Stimulated activated naive CD4-positive, alpha-beta T cell (primary cell): ENCODE data around the gene CDK5RAP2.
"Not testable (repeated sequence)": the region's sequence is repeated elsewhere in the genome, so short reads cannot be mapped to it uniquely, and the experiment has no call there.

Source experiments
- DNase-seq, 6 experiments: peaks; one replicate each; lab custom pipeline; 2025; lab: John Stamatoyannopoulos, UW

Gene CDK5RAP2

DNA sequence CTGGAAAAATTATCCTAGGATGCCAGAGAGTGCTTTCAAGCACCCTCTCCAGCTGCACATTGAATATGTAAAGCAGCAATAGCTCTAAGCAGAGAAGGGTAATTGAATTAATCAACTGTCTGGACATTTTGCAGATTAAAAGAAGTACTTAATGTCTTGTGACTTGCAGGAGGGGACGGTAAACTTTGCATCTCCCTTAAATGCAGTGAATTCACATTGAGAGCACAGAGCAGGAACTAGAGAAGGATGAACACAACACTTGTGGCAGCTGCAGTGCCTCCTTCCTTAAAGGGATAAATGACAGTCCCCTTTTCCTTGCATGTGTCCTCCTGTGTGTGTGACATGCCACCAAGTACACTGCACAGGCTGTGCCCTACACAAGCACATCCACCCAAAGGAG lies 7.4 kb upstream of the CDK5RAP2 start:
- DNase-seq = no peak

DNA sequence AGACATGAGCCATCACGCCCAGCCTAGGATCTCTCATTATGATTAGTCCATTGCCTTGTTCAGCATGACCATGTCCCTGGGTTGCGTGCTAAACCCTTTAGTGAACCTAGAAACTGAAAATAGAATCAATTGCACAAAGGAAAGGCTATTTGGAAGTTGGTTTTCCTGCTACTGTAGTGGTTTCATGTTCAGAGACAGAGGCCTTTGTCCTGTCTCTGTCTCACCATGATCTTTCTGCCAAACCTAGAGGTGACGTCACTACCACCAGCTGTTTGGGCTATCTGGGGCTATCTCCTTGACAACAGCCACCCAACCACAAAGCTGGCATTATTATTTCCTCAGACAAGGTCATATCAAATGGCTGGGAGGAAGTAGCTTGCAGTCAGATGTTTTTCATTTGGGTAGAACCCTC lies 4.0 kb upstream of the CDK5RAP2 start:
- no peak for DNase-seq

DNA sequence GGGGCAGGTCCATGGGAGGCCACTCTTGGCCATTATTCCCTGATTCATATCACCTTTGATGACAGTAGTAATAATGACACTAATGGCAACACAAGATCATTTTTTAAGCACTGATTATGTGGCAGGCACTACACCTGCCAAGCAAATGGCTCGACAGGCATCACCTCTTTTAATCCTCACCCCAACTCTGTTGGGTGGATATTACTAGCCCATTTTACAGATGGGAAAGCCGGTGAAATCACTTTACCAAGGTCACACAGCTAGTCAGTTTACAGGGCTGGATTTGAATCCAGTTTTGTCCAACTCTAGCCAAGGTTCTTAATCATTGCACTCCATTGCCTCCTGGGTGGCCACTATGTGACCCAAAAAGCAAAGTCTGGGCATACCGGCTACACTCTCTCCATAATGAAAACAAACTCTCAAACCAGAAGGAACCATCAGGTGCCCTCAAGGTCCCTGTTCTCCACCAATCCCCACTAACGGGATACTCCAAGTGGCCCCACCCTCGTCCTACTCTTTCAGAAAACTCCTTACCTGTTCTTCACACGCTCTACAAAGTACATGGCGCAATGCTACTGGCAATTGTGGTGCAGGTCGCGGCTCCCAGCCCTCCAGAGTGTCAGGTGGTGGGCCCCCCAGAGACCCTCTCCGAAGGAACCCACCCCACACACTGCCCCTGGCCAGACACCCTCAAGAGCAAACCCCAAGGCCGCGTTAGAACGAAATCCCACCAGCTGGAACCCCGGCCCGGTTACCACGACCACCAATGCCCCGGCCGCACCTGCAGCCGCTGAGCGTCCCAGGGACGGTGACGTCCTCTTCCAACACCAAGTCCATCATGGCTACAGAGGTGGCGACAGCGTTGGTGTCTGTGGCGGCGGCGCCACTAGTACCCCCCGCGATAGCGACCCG lies 572 bp downstream of the CDK5RAP2 start:
- DNase-seq = no peak

- DNase-seq = no peak
Observed at GRCh38 chr9:120574473-120574872, 5.5 kb downstream of the CDK5RAP2 start.

- DNase-seq = no peak
Observed at GRCh38 chr9:120572472-120572871, 7.5 kb downstream of the CDK5RAP2 start.

- no peak for DNase-seq
Observed at GRCh38 chr9:120571443-120572257, 8.3 kb downstream of the CDK5RAP2 start.

DNA sequence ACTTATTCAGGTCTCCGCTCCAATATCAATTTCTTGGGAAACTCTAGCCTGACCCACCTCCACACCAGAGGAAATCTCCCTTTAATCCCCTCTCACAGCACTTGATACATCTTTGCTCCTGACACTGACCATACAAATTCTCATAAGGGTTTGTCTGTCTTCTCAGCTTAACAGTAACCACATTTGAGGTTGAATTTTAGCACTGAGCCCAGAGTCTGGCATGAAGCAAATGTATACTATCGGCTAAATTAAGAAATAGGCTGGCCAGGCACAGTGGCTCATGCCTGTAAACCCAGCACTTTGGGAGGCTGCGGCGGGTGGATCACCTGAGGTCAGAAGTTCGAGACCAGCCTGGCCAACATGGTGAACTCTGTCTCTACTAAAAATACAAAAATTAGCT lies 9.7 kb downstream of the CDK5RAP2 start:
- DNase-seq = no peak

DNA sequence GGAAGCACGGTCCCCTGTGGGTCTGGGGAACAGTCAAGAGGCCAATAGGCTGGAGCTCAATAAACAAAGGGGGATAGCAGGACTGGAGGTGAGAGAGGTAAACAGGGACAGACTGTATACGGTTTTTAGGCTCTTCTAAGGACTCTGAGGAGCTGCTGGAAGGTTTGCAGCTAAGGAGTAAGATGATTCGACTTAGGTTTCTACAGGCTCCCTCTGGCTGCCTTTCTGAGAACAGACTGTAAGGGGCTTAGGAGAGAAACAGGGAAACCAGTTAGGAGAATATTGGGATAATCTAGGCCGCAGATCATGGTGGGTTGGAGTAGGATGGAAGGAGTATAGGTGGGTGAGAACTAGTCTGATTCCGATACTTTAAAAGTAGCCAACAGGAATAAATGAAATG lies 10.4 kb downstream of the CDK5RAP2 start:
- no peak for DNase-seq

DNA sequence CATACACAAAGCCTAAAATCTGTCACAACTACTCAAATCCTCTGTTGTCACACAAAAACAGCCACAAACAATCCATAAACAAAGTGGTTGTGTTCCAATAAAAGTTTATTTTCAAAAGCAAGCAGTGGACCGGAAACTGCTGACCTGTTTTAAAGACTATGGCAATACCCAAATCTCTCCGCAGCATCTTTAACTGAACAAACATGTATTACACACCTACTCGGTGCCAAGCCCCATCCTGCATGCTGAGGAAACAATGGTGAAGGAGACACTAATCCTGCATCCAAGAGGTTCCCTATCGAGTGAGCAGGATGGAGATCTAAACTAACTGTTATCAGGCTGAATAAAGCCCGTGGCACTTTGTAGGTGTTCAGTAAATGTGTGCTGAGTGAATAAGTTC lies 11.2 kb downstream of the CDK5RAP2 start:
- no peak for DNase-seq

DNA sequence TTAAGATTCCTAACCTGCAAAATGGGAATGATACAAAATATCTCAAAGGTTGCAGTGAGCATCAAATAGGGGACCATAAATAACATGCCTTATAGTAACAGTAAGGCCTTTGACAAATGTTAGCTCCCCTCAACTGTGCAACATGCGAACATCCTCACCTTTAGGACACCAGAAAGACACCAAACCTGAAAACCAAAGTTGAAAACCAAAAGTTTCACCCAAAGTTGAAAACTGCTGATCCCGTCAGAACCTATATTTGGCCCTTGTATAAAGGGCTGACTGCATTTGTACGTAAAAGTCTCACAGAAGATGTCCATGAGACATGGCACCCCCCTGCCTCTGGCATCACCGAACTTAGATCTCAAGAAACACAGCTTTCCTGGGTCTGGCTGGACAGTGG lies 12.1 kb downstream of the CDK5RAP2 start:
- no peak for DNase-seq

- DNase-seq = no peak
Observed at GRCh38 chr9:120567081-120567480, 12.9 kb downstream of the CDK5RAP2 start.

DNA sequence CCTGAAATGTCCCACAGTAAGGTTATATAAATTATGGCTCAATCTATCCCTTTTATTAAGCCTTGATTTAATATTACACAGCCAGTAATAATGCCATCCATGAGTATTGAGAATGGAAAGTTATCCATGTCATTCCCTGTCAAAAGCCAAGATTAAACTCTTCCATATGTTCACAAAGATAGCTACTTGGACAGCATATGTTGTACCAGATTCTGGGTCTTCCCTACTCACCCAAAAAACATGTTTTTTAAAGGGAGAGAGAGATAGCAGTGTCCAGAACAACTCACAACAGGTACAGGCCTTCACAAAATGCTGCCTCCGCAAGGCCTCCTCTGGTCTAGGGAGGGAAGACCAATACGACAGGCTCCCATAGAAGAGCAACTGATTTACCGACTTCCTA lies 15.4 kb downstream of the CDK5RAP2 start:
- DNase-seq = no peak

DNA sequence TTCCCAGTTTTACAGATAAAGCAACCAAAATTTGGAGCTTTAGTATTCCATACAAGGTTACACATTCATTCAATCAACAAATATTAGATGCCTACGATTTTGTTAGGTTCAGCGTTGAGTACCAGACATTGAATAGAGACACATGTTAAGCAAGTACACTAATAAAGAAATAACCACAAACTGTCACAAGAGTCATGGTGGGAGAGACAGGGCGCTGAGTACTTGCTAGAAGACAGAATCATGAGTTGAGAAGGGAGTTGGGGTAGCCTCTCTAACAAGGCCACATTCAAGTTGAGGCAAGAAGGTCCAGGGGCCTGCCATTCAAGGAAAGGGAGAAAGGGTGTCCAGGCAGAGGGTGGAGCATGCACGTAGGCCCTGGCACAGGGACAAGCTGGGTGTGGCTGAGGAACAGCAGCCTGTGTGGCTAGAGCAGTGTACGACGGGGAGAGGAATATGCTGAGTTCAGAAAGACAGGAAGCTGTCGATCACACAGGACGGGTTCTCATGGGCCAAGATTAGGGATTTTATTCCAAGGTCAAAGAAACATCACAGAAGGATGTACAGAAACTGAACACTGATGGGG lies 17.0 kb downstream of the CDK5RAP2 start:
- no peak for DNase-seq

DNA sequence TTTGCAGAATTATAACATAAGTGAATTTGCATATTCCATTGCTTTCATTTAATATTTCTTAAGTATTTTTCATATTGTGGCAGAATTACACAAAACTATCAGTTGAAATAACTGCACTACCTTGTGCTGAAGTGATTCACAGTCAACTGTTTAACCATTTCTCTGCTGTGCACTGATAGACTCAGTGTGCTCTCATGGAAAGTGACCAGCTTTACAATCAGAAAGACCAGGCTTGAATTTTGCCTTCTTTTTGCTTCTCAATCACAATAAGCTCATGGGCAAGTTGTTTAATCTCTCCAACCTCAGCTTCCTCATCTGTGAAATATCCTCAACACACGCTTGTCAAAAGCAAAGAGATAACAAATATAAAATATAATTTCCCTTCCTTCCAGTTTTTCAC lies 18.3 kb downstream of the CDK5RAP2 start:
- DNase-seq = no peak

GRCh38 chr9:120559546-120559945 lies 20.4 kb downstream of the CDK5RAP2 start:
- DNase-seq = no peak

- no peak for DNase-seq
Observed at GRCh38 chr9:120558454-120558853, 21.5 kb downstream of the CDK5RAP2 start.

GRCh38 chr9:120557205-120557604 lies 22.8 kb downstream of the CDK5RAP2 start:
- no peak for DNase-seq

DNA sequence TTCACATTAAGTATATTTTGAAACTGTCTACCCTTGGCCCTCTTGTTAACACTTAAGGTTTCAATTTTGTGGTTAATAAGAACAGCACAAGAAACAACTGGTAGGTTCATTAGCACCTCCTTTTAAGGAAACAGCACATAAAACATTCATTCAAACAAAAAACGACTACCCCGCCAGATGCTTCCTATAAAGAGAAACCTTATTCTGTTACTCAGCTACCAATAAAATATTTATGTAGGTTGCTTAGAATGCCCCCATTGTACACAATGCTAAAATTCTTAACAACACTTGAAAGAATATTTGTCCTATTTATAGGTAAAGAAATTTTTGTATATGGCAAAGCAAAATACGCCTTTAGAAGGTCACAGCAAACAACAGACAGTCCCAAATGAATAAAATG lies 23.2 kb downstream of the CDK5RAP2 start:
- no peak for DNase-seq

GRCh38 chr9:120555839-120556238 lies 24.1 kb downstream of the CDK5RAP2 start:
- DNase-seq = no peak

- not testable (repeated sequence) for DNase-seq
Observed at GRCh38 chr9:120552210-120552704, 27.7 kb downstream of the CDK5RAP2 start.

DNA sequence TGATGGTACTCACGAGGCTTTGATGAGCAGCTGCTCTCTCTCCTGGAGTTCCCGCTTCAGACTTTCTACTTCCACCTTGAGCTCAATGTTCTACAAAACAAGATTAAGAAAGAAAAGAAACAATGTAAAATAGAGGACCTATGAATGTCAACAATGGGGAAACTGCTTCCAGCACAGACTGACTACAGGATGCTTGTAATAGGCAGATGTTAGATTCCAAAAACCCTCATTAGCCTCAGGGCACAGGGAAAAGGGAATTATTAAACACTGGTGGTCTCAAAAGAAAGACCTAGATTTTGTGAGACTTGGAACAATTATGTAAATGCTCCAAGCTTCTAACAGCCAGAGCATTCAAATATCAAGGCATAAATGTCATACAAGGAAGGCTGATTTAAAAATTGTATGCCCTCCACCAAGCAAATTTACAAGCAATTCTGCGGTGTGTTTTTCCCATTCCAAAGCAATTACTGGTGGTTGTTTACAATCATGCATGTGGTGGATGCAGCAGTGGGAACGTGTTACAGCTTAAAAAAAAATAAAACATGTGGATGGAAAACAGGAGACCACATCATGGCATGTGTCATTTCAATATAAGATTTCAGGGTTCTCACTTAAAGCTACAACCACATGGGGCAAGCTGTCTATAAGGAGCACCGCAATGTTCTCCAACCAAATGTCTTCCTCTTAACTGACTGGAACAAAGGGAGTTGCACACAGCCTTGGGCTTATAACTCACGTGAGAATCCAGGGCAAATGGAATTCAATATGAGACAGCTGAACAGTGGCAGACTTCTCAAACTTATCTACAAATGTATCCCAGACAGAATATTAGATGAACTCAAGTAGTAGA lies 34.0 kb downstream of the CDK5RAP2 start:
- no peak for DNase-seq

DNA sequence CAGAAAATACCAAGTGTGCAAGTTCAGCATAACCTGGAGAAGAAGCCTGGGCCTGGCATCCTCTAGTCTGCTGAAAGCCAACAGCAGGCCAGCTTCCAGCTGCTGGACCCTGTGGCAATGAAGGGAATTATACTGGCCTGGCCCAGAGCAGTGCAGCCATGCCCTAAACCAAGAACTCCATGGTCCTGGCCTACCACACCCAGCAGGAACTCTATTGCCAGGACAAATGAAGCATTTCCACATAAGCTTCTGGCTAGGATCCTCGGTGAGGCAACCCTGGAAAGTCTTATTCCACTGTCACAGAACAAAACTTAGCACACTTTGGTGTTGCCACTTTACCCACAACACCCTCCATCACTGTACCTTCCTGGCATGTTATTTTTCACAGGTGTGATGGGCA lies 35.5 kb downstream of the CDK5RAP2 start:
- no peak for DNase-seq
